SJCRH30 (cell line): ENCODE measurements around the gene GLI1. TPM values are rescaled to one million over a fixed set of nuclear protein-coding genes. Genes with fewer than 3 reads are reported as not detected.
A peak's percentile ranks its signal among the peaks of the same experiment; 100 is the strongest.

Experiments
- DNase-seq, 2 experiments: peaks; one replicate each; pipeline ENCODE4 v3.0.0-alpha.2; 2015 to 2020
- H3K27ac ChIP-seq: fragments of 250-450 bp; sonication (Bioruptor Pico); 2 replicates; pipeline ENCODE4 v1.5.1; 2020; ENCODE audit warnings: mild to moderate bottlenecking, moderate library complexity
- H3K27me3 ChIP-seq: fragments of 250-450 bp; sonication (Bioruptor Pico); 2 replicates; pipeline ENCODE4 v1.5.1; 2020; ENCODE audit warnings: mild to moderate bottlenecking, moderate library complexity
- H3K36me3 ChIP-seq: fragments of 250-450 bp; sonication (Bioruptor Pico); 2 replicates; pipeline ENCODE4 v1.5.1; 2020; ENCODE audit warnings: mild to moderate bottlenecking, moderate library complexity
- H3K4me1 ChIP-seq: fragments of 250-450 bp; sonication (Bioruptor Pico); 2 replicates; pipeline ENCODE4 v1.5.1; 2020; ENCODE audit warnings: mild to moderate bottlenecking, moderate library complexity
- H3K4me3 ChIP-seq: fragments of 250-450 bp; sonication (Bioruptor Pico); 2 replicates; pipeline ENCODE4 v1.5.1; 2020; ENCODE audit warnings: mild to moderate bottlenecking, moderate library complexity
- H3K9me3 ChIP-seq: fragments of 250-450 bp; sonication (Bioruptor Pico); replicated peaks from 2 replicates; pipeline ENCODE4 v1.5.1; 2020; ENCODE audit warnings: mild to moderate bottlenecking, moderate library complexity
- total RNA-seq: library from RNA; depleted of rRNA; stranded (reverse); fragments of >200 nt; shearing (Covaris generic); gene quantifications from 2 replicates; pipeline ENCODE4 v1.2.3, GENCODE V29; 2014

GLI1 gene
- total RNA-seq, 1 experiment from 2014 or later = 174 TPM

- Histone ChIP-seq H3K27ac (peak overlapping the region; percentile 95), H3K27me3 (no peaks in the 10 kb centered on the region), H3K4me1 (peaks cover 32% of the 10 kb centered on the region), H3K9me3 (no peaks in the 10 kb centered on the region), H3K4me3 (peak overlapping the region; percentile 87), H3K36me3 (peaks cover 24% of the 10 kb centered on the region)
- peak; percentile 100 for DNase-seq
These were observed 2.8 kb downstream of the GLI1 start for GRCh38 chr12:57462251-57462911.

- DNase-seq = no peak
- Histone ChIP-seq H3K9me3 (no peaks in the 10 kb centered on the region), H3K27me3 (no peaks in the 10 kb centered on the region), H3K27ac (peak overlapping the region; percentile 95; the same call in 1 of the 2 replicates), H3K4me1 (peaks cover 28% of the 10 kb centered on the region), H3K36me3 (peaks cover 29% of the 10 kb centered on the region), H3K4me3 (peak overlapping the region; percentile 87)
These were observed 3.3 kb downstream of the GLI1 start for GRCh38 chr12:57462912-57463253.

- DNase-seq = no peak
These were observed 5.0 kb downstream of the GLI1 start for GRCh38 chr12:57464569-57464968.

GRCh38 chr12:57465030-57465746, 5.6 kb downstream of the GLI1 start:
- no peak for DNase-seq
- no peaks in the 10 kb centered on the region for H3K27me3 ChIP-seq

More at GRCh38 chr12:57464569-57464968, 5.0 kb downstream of the GLI1 start:
- H3K36me3 ChIP-seq = peaks cover 38% of the 10 kb centered on the region
- no peak overlapping the region for H3K27ac ChIP-seq
- H3K27me3 ChIP-seq = no peaks in the 10 kb centered on the region
- H3K9me3 ChIP-seq = no peaks in the 10 kb centered on the region
- H3K4me3 ChIP-seq = no peak overlapping the region
- H3K4me1 ChIP-seq = peaks cover 20% of the 10 kb centered on the region

GRCh38 chr12:57465747-57466505, 6.3 kb downstream of the GLI1 start:
- H3K27ac ChIP-seq = no peak overlapping the region
- peak in 1 of 2 experiments; percentile 73 for DNase-seq
- peaks cover 51% of the 10 kb centered on the region for H3K36me3 ChIP-seq
- no peak overlapping the region for H3K4me3 ChIP-seq
- no peaks in the 10 kb centered on the region for H3K9me3 ChIP-seq
- H3K27me3 ChIP-seq = no peaks in the 10 kb centered on the region
- peaks cover 20% of the 10 kb centered on the region for H3K4me1 ChIP-seq

More at GRCh38 chr12:57465030-57465746, 5.6 kb downstream of the GLI1 start:
- Histone ChIP-seq H3K27ac (no peak overlapping the region), H3K4me3 (no peak overlapping the region), H3K4me1 (peaks cover 20% of the 10 kb centered on the region), H3K36me3 (peaks cover 44% of the 10 kb centered on the region), H3K9me3 (no peaks in the 10 kb centered on the region)

GRCh38 chr12:57467212-57467874, 7.8 kb downstream of the GLI1 start:
- no peak overlapping the region for H3K4me3 ChIP-seq
- peaks cover 20% of the 10 kb centered on the region for H3K4me1 ChIP-seq
- no peaks in the 10 kb centered on the region for H3K9me3 ChIP-seq
- H3K36me3 ChIP-seq = peaks cover 52% of the 10 kb centered on the region
- no peak for DNase-seq
- H3K27me3 ChIP-seq = no peaks in the 10 kb centered on the region
- H3K27ac ChIP-seq = no peak overlapping the region

GRCh38 chr12:57467915-57468314, 8.3 kb downstream of the GLI1 start:
- Histone ChIP-seq H3K4me3 (no peak overlapping the region), H3K27me3 (no peaks in the 10 kb centered on the region), H3K36me3 (peaks cover 52% of the 10 kb centered on the region), H3K9me3 (no peaks in the 10 kb centered on the region), H3K4me1 (peaks cover 15% of the 10 kb centered on the region), H3K27ac (no peak overlapping the region)
- no peak for DNase-seq

- Histone ChIP-seq H3K36me3 (peaks cover 51% of the 10 kb centered on the region), H3K4me3 (no peak overlapping the region), H3K27me3 (no peaks in the 10 kb centered on the region), H3K9me3 (no peaks in the 10 kb centered on the region), H3K4me1 (no peaks in the 10 kb centered on the region), H3K27ac (no peak overlapping the region)
- no peak for DNase-seq
These were observed 9.9 kb downstream of the GLI1 start for GRCh38 chr12:57469296-57470164.

GRCh38 chr12:57470286-57470969, 10.8 kb downstream of the GLI1 start:
- peaks cover 44% of the 10 kb centered on the region for H3K36me3 ChIP-seq
- no peak for DNase-seq
- no peaks in the 10 kb centered on the region for H3K4me1 ChIP-seq

GRCh38 chr12:57470970-57471656, 11.5 kb downstream of the GLI1 start:
- H3K27me3 ChIP-seq = no peaks in the 10 kb centered on the region
- H3K4me3 ChIP-seq = no peak overlapping the region
- H3K36me3 ChIP-seq = peaks cover 39% of the 10 kb centered on the region
- DNase-seq = no peak
- no peaks in the 10 kb centered on the region for H3K4me1 ChIP-seq
- H3K27ac ChIP-seq = no peak overlapping the region
- no peaks in the 10 kb centered on the region for H3K9me3 ChIP-seq

More at GRCh38 chr12:57470286-57470969, 10.8 kb downstream of the GLI1 start:
- Histone ChIP-seq H3K27ac (no peak overlapping the region), H3K9me3 (no peaks in the 10 kb centered on the region), H3K4me3 (no peak overlapping the region), H3K27me3 (no peaks in the 10 kb centered on the region)

- Histone ChIP-seq H3K27ac (no peak overlapping the region), H3K4me3 (no peak overlapping the region), H3K36me3 (peaks cover 34% of the 10 kb centered on the region), H3K27me3 (no peaks in the 10 kb centered on the region), H3K9me3 (no peaks in the 10 kb centered on the region), H3K4me1 (no peaks in the 10 kb centered on the region)
- no peak for DNase-seq
These were observed 12.1 kb downstream of the GLI1 start for GRCh38 chr12:57471661-57472060.

GRCh38 chr12:57472391-57472790, 12.8 kb downstream of the GLI1 start:
- Histone ChIP-seq H3K27ac (no peak overlapping the region), H3K4me1 (peaks cover 3% of the 10 kb centered on the region), H3K27me3 (no peaks in the 10 kb centered on the region), H3K4me3 (no peak overlapping the region), H3K36me3 (peaks cover 29% of the 10 kb centered on the region), H3K9me3 (no peaks in the 10 kb centered on the region)
- no peak for DNase-seq

- no peak for DNase-seq
- Histone ChIP-seq H3K27ac (no peak overlapping the region), H3K4me3 (no peak overlapping the region), H3K9me3 (no peaks in the 10 kb centered on the region), H3K36me3 (peaks cover 23% of the 10 kb centered on the region), H3K4me1 (peaks cover 13% of the 10 kb centered on the region), H3K27me3 (no peaks in the 10 kb centered on the region)
These were observed 13.8 kb downstream of the GLI1 start for GRCh38 chr12:57473392-57473791.
